HepG2 (cell line): ENCODE data around the gene FCHO1. TPM values are rescaled to one million over a fixed set of nuclear protein-coding genes. Genes with fewer than 3 reads are reported as not detected.

Source experiments
- AHR ChIP-seq: IDR thresholded peaks from 2 replicates; pipeline ENCODE4 v1.6.1; 2018; ENCODE audit warnings: missing genetic modification reagents, missing compliant biosample characterization
- ARNTL ChIP-seq: sonication (generic); formaldehyde crosslinking; IDR thresholded peaks from 2 replicates; pipeline ENCODE4 v1.4.0; 2020; ENCODE audit warnings: mild to moderate bottlenecking, missing genetic modification reagents
- ASH2L ChIP-seq: fragments of 300-600, 200-600 bp; sonication (generic); IDR thresholded peaks from 2 replicates; pipeline ENCODE4 v1.7.0; 2017; ENCODE audit warnings: low read depth, mild to moderate bottlenecking, moderate library complexity, mixed read lengths, low read length; ENCODE audit not compliant: insufficient read length
- CC2D1A ChIP-seq: sonication (generic); formaldehyde crosslinking; IDR thresholded peaks from 2 replicates; pipeline ENCODE4 v1.8.1; 2023; ENCODE audit warnings: mild to moderate bottlenecking, missing genetic modification reagents
- CEBPG ChIP-seq: IDR thresholded peaks from 2 replicates; pipeline ENCODE4 v1.6.1; 2016
- DR1 ChIP-seq: sonication (generic); formaldehyde crosslinking; IDR thresholded peaks from 2 replicates; pipeline ENCODE4 v1.8.0; 2021; ENCODE audit warnings: mild to moderate bottlenecking, missing genetic modification reagents, inconsistent platforms
- FOSL2 ChIP-seq: sonication (generic); formaldehyde crosslinking; IDR thresholded peaks from 2 replicates; pipeline ENCODE4 v1.4.0; 2020; ENCODE audit warnings: missing genetic modification reagents
- GABPB1 ChIP-seq: IDR thresholded peaks from 2 replicates; pipeline ENCODE4 v1.6.1; 2016; ENCODE audit warnings: mild to moderate bottlenecking, missing genetic modification reagents, moderate library complexity, missing compliant biosample characterization
- HCFC1 ChIP-seq: fragments of 150-350 bp; IDR thresholded peaks from 2 replicates; pipeline ENCODE4 v1.6.1; 2014; ENCODE audit warnings: low read depth, low read length
- HDAC2 ChIP-seq: sonication (generic); formaldehyde crosslinking; IDR thresholded peaks from 2 replicates; pipeline ENCODE4 v1.4.0; 2020; ENCODE audit warnings: missing genetic modification reagents
- ISL2 ChIP-seq: sonication (generic); formaldehyde crosslinking; IDR thresholded peaks from 2 replicates; pipeline ENCODE4 v1.5.0; 2020; ENCODE audit warnings: missing genetic modification reagents
- KDM6A ChIP-seq: IDR thresholded peaks from 2 replicates; pipeline ENCODE4 v1.6.1; 2016; ENCODE audit warnings: low read depth
- KLF12 ChIP-seq: sonication (generic); formaldehyde crosslinking; IDR thresholded peaks from 2 replicates; pipeline ENCODE4 v1.4.0; 2020; ENCODE audit warnings: missing genetic modification reagents, borderline replicate concordance
- PHF21A ChIP-seq: sonication (generic); formaldehyde crosslinking; IDR thresholded peaks from 2 replicates; pipeline ENCODE4 v1.5.0; 2020; ENCODE audit warnings: mild to moderate bottlenecking, missing genetic modification reagents
- PHF8 ChIP-seq: sonication (generic); formaldehyde crosslinking; IDR thresholded peaks from 2 replicates; pipeline ENCODE4 v1.5.0; 2020; ENCODE audit warnings: missing genetic modification reagents
- SOX5 ChIP-seq: IDR thresholded peaks from 2 replicates; pipeline ENCODE4 v1.6.1; 2016; ENCODE audit warnings: borderline replicate concordance
- SRY ChIP-seq: sonication (generic); formaldehyde crosslinking; IDR thresholded peaks from 2 replicates; pipeline ENCODE4 v1.8.0; 2022; ENCODE audit warnings: mild to moderate bottlenecking, missing genetic modification reagents
- ZFYVE20 ChIP-seq: sonication (generic); formaldehyde crosslinking; IDR thresholded peaks from 2 replicates; pipeline ENCODE4 v1.8.0; 2023; ENCODE audit warnings: low read depth, mild to moderate bottlenecking, moderate library complexity, missing genetic modification reagents, borderline replicate concordance
- ZMYM4 ChIP-seq: sonication (generic); formaldehyde crosslinking; IDR thresholded peaks from 2 replicates; pipeline ENCODE4 v1.8.1; 2023; ENCODE audit warnings: mild to moderate bottlenecking, missing genetic modification reagents
- ZNF17 ChIP-seq: sonication (generic); formaldehyde crosslinking; IDR thresholded peaks from 2 replicates; pipeline ENCODE4 v1.5.0; 2020; ENCODE audit warnings: mild to moderate bottlenecking, missing genetic modification reagents
- ZNF224 ChIP-seq: sonication (generic); formaldehyde crosslinking; IDR thresholded peaks from 2 replicates; pipeline ENCODE4 v1.5.0; 2020; ENCODE audit warnings: mild to moderate bottlenecking, missing genetic modification reagents
- ZNF30 ChIP-seq: sonication (generic); formaldehyde crosslinking; IDR thresholded peaks from 2 replicates; pipeline ENCODE4 v1.5.0; 2020; ENCODE audit warnings: mild to moderate bottlenecking, missing genetic modification reagents
- ZNF383 ChIP-seq: sonication (generic); formaldehyde crosslinking; IDR thresholded peaks from 2 replicates; pipeline ENCODE4 v1.4.0; 2020; ENCODE audit warnings: missing genetic modification reagents, mild to moderate bottlenecking, borderline replicate concordance
- ZNF430 ChIP-seq: sonication (generic); formaldehyde crosslinking; IDR thresholded peaks from 2 replicates; pipeline ENCODE4 v1.9.0; 2021; ENCODE audit warnings: mild to moderate bottlenecking, missing genetic modification reagents
- ZNF441 ChIP-seq: sonication (generic); formaldehyde crosslinking; IDR thresholded peaks from 2 replicates; pipeline ENCODE4 v1.7.0; 2021; ENCODE audit warnings: missing genetic modification reagents, borderline replicate concordance
- ZNF557 ChIP-seq: sonication (generic); formaldehyde crosslinking; IDR thresholded peaks from 2 replicates; pipeline ENCODE4 v1.4.0; 2020; ENCODE audit warnings: missing genetic modification reagents
- ZNF644 ChIP-seq: IDR thresholded peaks from 2 replicates; pipeline ENCODE4 v1.6.1; 2016; ENCODE audit warnings: low read depth
- ZNF879 ChIP-seq: sonication (generic); formaldehyde crosslinking; IDR thresholded peaks from 2 replicates; pipeline ENCODE4 v1.8.1; 2023; ENCODE audit warnings: missing genetic modification reagents
- ZSCAN9 ChIP-seq: IDR thresholded peaks from 2 replicates; pipeline ENCODE4 v1.6.1; 2016; ENCODE audit warnings: borderline replicate concordance
- polyA plus RNA-seq, 8 experiments: library from polyadenylated mRNA; depleted of rRNA in 3 of 8; stranded (reverse) in 7 of 8; unstranded in 1 of 8; fragments of >200 nt; fragmentation: Illumina TruSeq in 4 of 8; extraction: Trizol in 4 of 8; gene quantifications; 2 replicates each; pipeline versions ENCODE4 v1.2.1 to v1.2.3, GENCODE V29; 2011 to 2016; ENCODE audit warnings: low read depth in 4 of 8, missing spikeins in 1 of 8, mixed read lengths in 1 of 8; ENCODE audit not compliant: insufficient read depth in 1 of 8
- total RNA-seq, 5 experiments: library from RNA; depleted of rRNA; stranded (reverse); fragments of >200 nt; fragmentation: Illumina TruSeq; extraction: Trizol; gene quantifications; 2 replicates each; pipeline ENCODE4 v1.2.3, GENCODE V29; 2016; ENCODE audit warnings: low read depth in 1 of 5
- TF ChIP-seq, protein P1 (sequence below): IDR thresholded peaks from 2 replicates; pipeline ENCODE4 v1.6.1; 2016; ENCODE audit warnings: missing biosample characterization, missing genetic modification reagents, low read depth
- TF ChIP-seq, protein P2 (sequence below): sonication (generic); formaldehyde crosslinking; IDR thresholded peaks from 2 replicates; pipeline ENCODE4 v1.5.0; 2020; ENCODE audit warnings: mild to moderate bottlenecking, missing genetic modification reagents

Gene FCHO1
- total and polyA plus RNA-seq, 2 of the 13 experiments (the other 11 are each of a cell fraction or from before 2014, with no cell fraction given) = 1.3 to 3.1 TPM

DNA sequence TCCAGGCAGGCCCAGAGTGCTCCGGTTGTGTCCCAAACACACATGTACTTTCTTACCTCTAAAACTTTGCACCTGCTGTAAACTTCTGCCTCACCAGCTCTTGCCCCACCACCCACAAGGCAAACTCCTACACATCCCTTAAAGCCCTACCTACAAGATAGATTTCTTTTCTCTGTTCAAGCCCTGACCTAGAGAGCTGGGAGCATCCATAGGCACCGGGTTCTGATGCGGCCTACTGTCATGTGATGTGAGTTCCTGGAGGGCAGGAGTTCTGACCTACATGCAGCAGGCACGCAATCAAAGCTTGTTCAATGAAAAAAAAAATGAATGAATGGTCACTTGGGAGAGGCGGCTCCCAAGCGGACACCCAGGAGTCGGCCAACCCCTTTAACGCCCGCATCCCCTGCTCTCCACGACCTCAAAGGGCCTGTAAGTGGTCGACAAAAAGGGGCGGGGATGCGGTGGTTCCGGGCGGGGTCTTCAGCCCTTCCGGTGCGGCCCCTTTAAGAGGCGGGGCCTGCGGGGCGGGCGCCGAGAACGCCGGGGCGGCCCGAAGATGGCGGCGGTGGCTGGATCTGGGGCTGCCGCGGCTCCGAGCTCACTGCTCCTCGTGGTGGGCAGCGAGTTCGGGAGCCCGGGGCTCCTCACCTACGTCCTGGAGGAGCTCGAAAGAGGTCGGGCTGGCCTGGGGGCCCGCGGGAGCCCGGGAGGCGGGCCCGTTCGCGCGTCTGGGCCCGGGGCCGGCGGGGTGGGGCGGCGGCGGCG, 32.1 kb upstream of the FCHO1 start, which contains the start of gene MAP1S (continued):
- TF ChIP-seq, protein P1, sequence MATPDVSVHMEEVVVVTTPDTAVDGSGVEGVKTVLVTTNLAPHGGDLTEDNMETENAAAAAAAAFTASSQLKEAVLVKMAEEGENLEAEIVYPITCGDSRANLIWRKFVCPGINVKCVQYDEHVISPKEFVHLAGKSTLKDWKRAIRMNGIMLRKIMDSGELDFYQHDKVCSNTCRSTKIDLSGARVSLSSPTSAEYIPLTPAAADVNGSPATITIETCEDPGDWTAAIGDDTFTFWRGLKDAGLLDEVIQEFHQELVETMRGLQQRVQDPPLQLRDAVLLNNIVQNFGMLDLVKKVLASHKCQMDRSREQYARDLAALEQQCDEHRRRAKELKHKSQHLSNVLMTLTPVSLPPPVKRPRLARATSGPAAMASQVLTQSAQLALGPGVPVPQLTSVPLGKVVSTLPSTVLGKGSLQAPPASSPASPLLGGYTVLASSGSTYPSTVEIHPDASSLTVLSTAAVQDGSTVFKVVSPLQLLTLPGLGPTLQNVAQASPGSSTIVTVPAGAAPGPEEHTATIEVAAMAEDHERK (CRISPR knock-in tag) = no peak
- TF ChIP-seq KLF12 (CRISPR knock-in tag) (no peak; the same call in 1 of the 2 replicates), ZNF441 (CRISPR knock-in tag) (no peak), CEBPG (CRISPR knock-in tag) (no peak), KDM6A (CRISPR knock-in tag) (no peak), SRY (CRISPR knock-in tag) (no peak), ZNF879 (CRISPR knock-in tag) (no peak), ZMYM4 (CRISPR knock-in tag) (peak; percentile 64; the same call in 1 of the 2 replicates), ARNTL (no peak), DR1 (CRISPR knock-in tag) (peak; percentile 79), ZNF557 (CRISPR knock-in tag) (no peak), ZNF224 (no peak), SOX5 (CRISPR knock-in tag) (no peak), FOSL2 (no peak), GABPB1 (CRISPR knock-in tag) (peak; percentile 91), ASH2L (peak; percentile 45), HDAC2 (peak; percentile 14; the same call in 1 of the 2 replicates), ZNF383 (CRISPR knock-in tag) (no peak), ZNF30 (CRISPR knock-in tag) (0 out of 2 replicates have a peak, but pooled peaks have one; percentile 28), PHF21A (0 out of 2 replicates have a peak, but pooled peaks have one; percentile 13), ZNF17 (no peak), ZNF430 (CRISPR knock-in tag) (0 out of 2 replicates have a peak, but pooled peaks have one; percentile 48), ZSCAN9 (CRISPR knock-in tag) (no peak), ZNF644 (CRISPR knock-in tag) (no peak), ZFYVE20 (CRISPR knock-in tag) (no peak), HCFC1 (peak; percentile 15; the same call in 1 of the 2 replicates), CC2D1A (CRISPR knock-in tag) (no peak), ISL2 (CRISPR knock-in tag) (no peak), PHF8 (CRISPR knock-in tag) (peak; percentile 89), AHR (no peak)
- TF ChIP-seq, protein P2, sequence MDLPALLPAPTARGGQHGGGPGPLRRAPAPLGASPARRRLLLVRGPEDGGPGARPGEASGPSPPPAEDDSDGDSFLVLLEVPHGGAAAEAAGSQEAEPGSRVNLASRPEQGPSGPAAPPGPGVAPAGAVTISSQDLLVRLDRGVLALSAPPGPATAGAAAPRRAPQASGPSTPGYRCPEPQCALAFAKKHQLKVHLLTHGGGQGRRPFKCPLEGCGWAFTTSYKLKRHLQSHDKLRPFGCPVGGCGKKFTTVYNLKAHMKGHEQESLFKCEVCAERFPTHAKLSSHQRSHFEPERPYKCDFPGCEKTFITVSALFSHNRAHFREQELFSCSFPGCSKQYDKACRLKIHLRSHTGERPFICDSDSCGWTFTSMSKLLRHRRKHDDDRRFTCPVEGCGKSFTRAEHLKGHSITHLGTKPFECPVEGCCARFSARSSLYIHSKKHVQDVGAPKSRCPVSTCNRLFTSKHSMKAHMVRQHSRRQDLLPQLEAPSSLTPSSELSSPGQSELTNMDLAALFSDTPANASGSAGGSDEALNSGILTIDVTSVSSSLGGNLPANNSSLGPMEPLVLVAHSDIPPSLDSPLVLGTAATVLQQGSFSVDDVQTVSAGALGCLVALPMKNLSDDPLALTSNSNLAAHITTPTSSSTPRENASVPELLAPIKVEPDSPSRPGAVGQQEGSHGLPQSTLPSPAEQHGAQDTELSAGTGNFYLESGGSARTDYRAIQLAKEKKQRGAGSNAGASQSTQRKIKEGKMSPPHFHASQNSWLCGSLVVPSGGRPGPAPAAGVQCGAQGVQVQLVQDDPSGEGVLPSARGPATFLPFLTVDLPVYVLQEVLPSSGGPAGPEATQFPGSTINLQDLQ (CRISPR knock-in tag) = 0 out of 2 replicates have a peak, but pooled peaks have one; percentile 22
